MCF 10A (cell line): ENCODE measurements around the gene TPR. TPM values are rescaled to one million over a fixed set of nuclear protein-coding genes. Genes with fewer than 3 reads are reported as not detected.
A peak's percentile ranks its signal among the peaks of the same experiment; 100 is the strongest.

Experiments used
- BruUV-seq: library from RNA; stranded (reverse); fragments of 400-500 nt; replicated peaks from 2 replicates; lab custom pipeline; 2021; lab: Mats Ljungman, UMichigan
- CTCF ChIA-PET: fragments of 300-600 bp; sonication (Branson Sonifier 250); formaldehyde crosslinking; extraction: SDS; loops from one replicate; lab custom pipeline; 2021; ENCODE audit warnings: antibody characterized with exemption, inconsistent platforms; lab: Yijun Ruan, JAX
- POLR2A ChIA-PET: fragments of 300-600, 350-650 bp; sonication (Branson Sonifier 250); formaldehyde crosslinking; extraction: SDS; loops from one replicate; lab custom pipeline; 2020; ENCODE audit warnings: antibody characterized with exemption, inconsistent platforms; lab: Yijun Ruan, JAX
- DNase-seq: peaks from one replicate; pipeline ENCODE4 v3.0.0-alpha.2; 2018; ENCODE audit not compliant: unreplicated experiment
- H3K27ac Mint-ChIP-seq: one replicate; pipeline ENCODE4 v1.8.0; 2022; ENCODE audit warnings: mild to moderate bottlenecking, low read depth, mixed read lengths; ENCODE audit not compliant: unreplicated experiment
- H3K27me3 Mint-ChIP-seq: one replicate; pipeline ENCODE4 v1.8.0; 2022; ENCODE audit warnings: mixed read lengths; ENCODE audit not compliant: insufficient read depth, unreplicated experiment
- H3K36me3 Mint-ChIP-seq: one replicate; pipeline ENCODE4 v1.8.0; 2022; ENCODE audit warnings: mild to moderate bottlenecking, moderate library complexity, mixed read lengths; ENCODE audit not compliant: insufficient read depth, unreplicated experiment
- H3K4me1 Mint-ChIP-seq: one replicate; pipeline ENCODE4 v1.8.0; 2022; ENCODE audit warnings: mixed read lengths; ENCODE audit not compliant: insufficient read depth, unreplicated experiment
- H3K4me3 Mint-ChIP-seq: one replicate; pipeline ENCODE4 v1.8.0; 2022; ENCODE audit warnings: mild to moderate bottlenecking, moderate library complexity, mixed read lengths; ENCODE audit not compliant: unreplicated experiment
- H3K9me3 Mint-ChIP-seq: one replicate; pipeline ENCODE4 v1.8.0; 2022; ENCODE audit warnings: mixed read lengths; ENCODE audit not compliant: unreplicated experiment
- intact Hi-C: fragments of 100-400 bp; cut with micrococcal nuclease; formaldehyde crosslinking; loops from 2 replicates; pipeline ENCODE4 v1.14.1; 2022
- total RNA-seq: library from RNA; stranded (reverse); gene quantifications from 2 replicates; pipeline ENCODE4 v1.2.3, GENCODE V29; 2022
- TF ChIP-seq, protein P1 (sequence below): fragments of 200-600 bp; IDR thresholded peaks from one replicate; pipeline ENCODE4 v1.8.0; 2022; ENCODE audit warnings: antibody characterized with exemption, mild to moderate bottlenecking; ENCODE audit not compliant: unreplicated experiment

Gene TPR
- total RNA-seq, 1 experiment from 2014 or later = 140 TPM

DNA sequence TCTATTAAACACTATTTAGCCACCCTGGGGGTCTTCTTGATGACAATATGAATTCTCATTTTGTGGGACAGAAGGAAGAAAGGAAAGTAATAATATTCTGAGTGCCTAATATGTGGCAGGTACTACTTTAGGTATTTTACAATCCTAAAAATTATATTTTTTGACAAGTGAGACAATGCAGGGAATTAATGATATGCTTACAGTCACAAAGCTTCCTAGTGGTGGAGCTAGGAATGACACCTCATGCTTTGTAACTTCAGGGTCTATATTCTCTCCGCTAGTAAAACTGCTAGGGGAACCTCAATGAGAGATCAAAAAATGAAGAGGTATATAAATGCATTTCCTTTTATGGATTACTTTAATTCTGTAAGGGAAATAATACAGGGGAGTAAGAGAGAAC, 44.3 kb downstream of the TPR start:
- no peaks in the 10 kb centered on the region for H3K9me3 Mint-ChIP-seq
- intact Hi-C loops = no loop called here
- no peak overlapping the region for H3K27ac Mint-ChIP-seq
- H3K27me3 Mint-ChIP-seq = no peaks in the 10 kb centered on the region
- H3K36me3 Mint-ChIP-seq = peaks cover 88% of the 10 kb centered on the region
- TF ChIP-seq, protein P1, sequence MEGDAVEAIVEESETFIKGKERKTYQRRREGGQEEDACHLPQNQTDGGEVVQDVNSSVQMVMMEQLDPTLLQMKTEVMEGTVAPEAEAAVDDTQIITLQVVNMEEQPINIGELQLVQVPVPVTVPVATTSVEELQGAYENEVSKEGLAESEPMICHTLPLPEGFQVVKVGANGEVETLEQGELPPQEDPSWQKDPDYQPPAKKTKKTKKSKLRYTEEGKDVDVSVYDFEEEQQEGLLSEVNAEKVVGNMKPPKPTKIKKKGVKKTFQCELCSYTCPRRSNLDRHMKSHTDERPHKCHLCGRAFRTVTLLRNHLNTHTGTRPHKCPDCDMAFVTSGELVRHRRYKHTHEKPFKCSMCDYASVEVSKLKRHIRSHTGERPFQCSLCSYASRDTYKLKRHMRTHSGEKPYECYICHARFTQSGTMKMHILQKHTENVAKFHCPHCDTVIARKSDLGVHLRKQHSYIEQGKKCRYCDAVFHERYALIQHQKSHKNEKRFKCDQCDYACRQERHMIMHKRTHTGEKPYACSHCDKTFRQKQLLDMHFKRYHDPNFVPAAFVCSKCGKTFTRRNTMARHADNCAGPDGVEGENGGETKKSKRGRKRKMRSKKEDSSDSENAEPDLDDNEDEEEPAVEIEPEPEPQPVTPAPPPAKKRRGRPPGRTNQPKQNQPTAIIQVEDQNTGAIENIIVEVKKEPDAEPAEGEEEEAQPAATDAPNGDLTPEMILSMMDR = peak; percentile 39
- no peak overlapping the region for H3K4me3 Mint-ChIP-seq
- CTCF ChIA-PET = interaction anchor here (0.6 to 3.0 kb wide), 9 partner anchors 12 to 75 kb away, joined by 3 to 10 read pairs (median 5); partner anchors contain the start of genes ODR4 and TPR
- BruUV-seq = no TSS peak
- POLR2A ChIA-PET = interaction anchor here (1.0 to 1.9 kb wide), 4 partner anchors 8 to 44 kb away, joined by 3 to 6 read pairs (median 5); partner anchors contain the start of gene TPR
- H3K4me1 Mint-ChIP-seq = no peaks in the 10 kb centered on the region
- DNase-seq = no peak

DNA sequence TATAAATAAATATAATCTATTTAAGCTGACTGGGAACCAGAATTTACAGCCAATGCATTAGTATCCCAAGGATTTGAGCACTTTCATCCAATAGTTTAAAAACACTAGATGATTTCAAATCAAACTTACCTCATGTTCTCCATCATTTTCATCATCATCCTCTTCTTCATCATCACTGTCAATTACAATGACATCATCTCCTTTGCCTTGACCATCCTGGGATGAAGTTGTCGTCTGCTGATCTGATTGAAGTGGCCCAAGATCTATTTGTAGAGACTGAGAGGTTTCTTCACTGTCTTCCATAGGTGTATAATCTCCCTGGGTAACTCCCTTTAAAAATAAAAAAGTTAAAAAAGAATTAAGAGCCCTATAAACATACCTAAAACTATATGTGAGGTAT, 47.7 kb downstream of the TPR start:
- CTCF ChIA-PET = interaction anchor here (0.6 kb wide), 1 partner anchor 37 kb away, joined by 3 read pairs; no protein-coding TSS in a partner anchor
- Mint-ChIP-seq H3K9me3 (no peaks in the 10 kb centered on the region), H3K27ac (no peak overlapping the region), H3K4me3 (no peak overlapping the region), H3K36me3 (peaks cover 88% of the 10 kb centered on the region), H3K27me3 (no peaks in the 10 kb centered on the region), H3K4me1 (no peaks in the 10 kb centered on the region)
- TF ChIP-seq, protein P1 = no peak
- intact Hi-C loops = loop anchor here (5.0 kb wide), 1 partner anchor 35 kb away; no protein-coding TSS in a partner anchor
- DNase-seq = no peak
- no TSS peak for BruUV-seq
- POLR2A ChIA-PET = interaction anchor here (1.6 kb wide), 1 partner anchor 12 kb away, joined by 4 read pairs; no protein-coding TSS in a partner anchor

DNA sequence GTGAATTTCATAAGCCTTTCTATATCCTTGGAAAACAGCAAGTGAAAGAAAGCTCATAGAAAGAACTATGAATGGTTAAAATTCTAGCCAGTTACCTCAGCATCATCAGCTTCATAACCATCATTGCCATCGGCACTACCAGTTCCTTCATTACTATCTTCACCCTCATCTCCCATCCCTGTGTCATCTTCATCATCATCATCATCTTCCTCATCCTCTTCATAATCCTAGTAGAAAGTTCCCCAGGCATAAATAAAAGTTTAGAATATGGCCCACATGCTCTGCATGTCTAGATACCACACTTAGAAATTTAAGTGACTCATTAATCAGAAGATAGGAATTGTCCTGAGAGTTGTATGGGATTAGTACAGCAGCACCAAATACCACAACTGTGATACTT, 49.0 kb downstream of the TPR start:
- TF ChIP-seq, protein P1 = no peak
- BruUV-seq = no TSS peak
- ChIA-PET CTCF (interaction anchor here (0.7 to 1.9 kb wide), 10 partner anchors 9 to 474 kb away, joined by 3 to 8 read pairs (median 4); no protein-coding TSS in a partner anchor), POLR2A (interaction anchor here (0.8 to 0.9 kb wide), 2 partner anchors 9 to 37 kb away, joined by 3 to 6 read pairs; no protein-coding TSS in a partner anchor)
- DNase-seq = no peak
- peaks cover 87% of the 10 kb centered on the region for H3K36me3 Mint-ChIP-seq
- no peak overlapping the region for H3K4me3 Mint-ChIP-seq
- H3K4me1 Mint-ChIP-seq = no peaks in the 10 kb centered on the region
- intact Hi-C loops = loop anchor here (5.0 kb wide), 1 partner anchor 36 kb away; no protein-coding TSS in a partner anchor
- H3K27me3 Mint-ChIP-seq = no peaks in the 10 kb centered on the region
- H3K9me3 Mint-ChIP-seq = no peaks in the 10 kb centered on the region
- no peak overlapping the region for H3K27ac Mint-ChIP-seq

DNA sequence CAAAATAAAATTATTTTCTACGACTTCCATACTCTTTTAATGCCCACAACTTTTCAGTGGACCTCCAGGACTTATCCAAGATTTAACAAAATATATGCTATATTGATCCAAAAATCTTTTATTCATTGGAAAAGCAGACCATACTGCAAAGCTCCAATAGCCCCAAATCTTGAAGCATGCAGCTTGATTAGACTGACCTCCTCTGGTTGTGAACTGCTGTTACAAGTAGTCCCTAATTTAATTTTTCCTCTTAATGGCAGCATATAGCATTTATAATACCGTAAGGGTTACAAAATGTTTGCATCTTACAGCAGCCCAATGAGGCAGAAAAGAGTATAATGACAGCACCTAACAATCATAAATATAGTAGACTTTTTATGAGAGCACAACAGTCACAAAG, 49.8 kb downstream of the TPR start:
- intact Hi-C loops = loop anchor here (5.0 kb wide), 1 partner anchor 37 kb away; no protein-coding TSS in a partner anchor
- Mint-ChIP-seq H3K36me3 (peaks cover 87% of the 10 kb centered on the region), H3K4me3 (no peak overlapping the region), H3K4me1 (no peaks in the 10 kb centered on the region), H3K27ac (no peak overlapping the region), H3K27me3 (no peaks in the 10 kb centered on the region), H3K9me3 (no peaks in the 10 kb centered on the region)
- CTCF ChIA-PET = interaction anchor here (0.7 to 1.9 kb wide), 7 partner anchors 8 to 170 kb away, joined by 3 to 8 read pairs (median 5); no protein-coding TSS in a partner anchor
- no TSS peak for BruUV-seq
- peak; percentile 35 for DNase-seq
- POLR2A ChIA-PET = interaction anchor here (0.6 to 0.9 kb wide), 3 partner anchors 10 to 75 kb away, joined by 3 to 6 read pairs (median 3); no protein-coding TSS in a partner anchor
- TF ChIP-seq, protein P1 = peak; percentile 47
